Measurements from ENCODE around the gene CWC22. TPM values are rescaled to one million over a fixed set of nuclear protein-coding genes. Genes with fewer than 3 reads are reported as not detected.
"Not testable (repeated sequence)": the region's sequence is repeated elsewhere in the genome, so short reads cannot be mapped to it uniquely, and the experiment has no call there.

CWC22 gene
- total RNA-seq, 3 donors from 2014 or later (not counting 1 experiment from before 2014, with no cell fraction given): 14.9 to 20.3 (median 16.1) TPM

- Mint-ChIP-seq H3K4me1 (peaks cover 0 to 13% of the 10 kb centered on the region in 2 donors), H3K9me3 (no peaks in the 10 kb centered on the region), H3K27ac (no peak overlapping the region), H3K4me3 (no peak overlapping the region), H3K36me3 (peaks cover 20% of the 10 kb centered on the region), H3K27me3 (ENCODE audit: low read depth in 2 of 2) (no peaks in the 10 kb centered on the region)
- H3K9me3 ChIP-seq (ENCODE audit: control insufficient read depth, insufficient read depth, low read length): no peaks in the 10 kb centered on the region
- no peak overlapping the region for H3K4me3 ChIP-seq (ENCODE audit: low read length)
- DNase-seq: no peak
- no peak for ATAC-seq
- H3K27me3 ChIP-seq (ENCODE audit: control insufficient read depth, insufficient read depth, low read length): no peaks in the 10 kb centered on the region
- intact Hi-C loops (cut with micrococcal nuclease): no loop called here
- H3K27ac ChIP-seq (ENCODE audit: low read length): no peak overlapping the region
- H3K4me1 ChIP-seq (ENCODE audit: control insufficient read depth, insufficient read depth, low read length): no peaks in the 10 kb centered on the region
- peaks cover 55% of the 10 kb centered on the region for H3K36me3 ChIP-seq (ENCODE audit: control insufficient read depth, insufficient read depth, low read length)
- TF ChIP-seq, protein P1, sequence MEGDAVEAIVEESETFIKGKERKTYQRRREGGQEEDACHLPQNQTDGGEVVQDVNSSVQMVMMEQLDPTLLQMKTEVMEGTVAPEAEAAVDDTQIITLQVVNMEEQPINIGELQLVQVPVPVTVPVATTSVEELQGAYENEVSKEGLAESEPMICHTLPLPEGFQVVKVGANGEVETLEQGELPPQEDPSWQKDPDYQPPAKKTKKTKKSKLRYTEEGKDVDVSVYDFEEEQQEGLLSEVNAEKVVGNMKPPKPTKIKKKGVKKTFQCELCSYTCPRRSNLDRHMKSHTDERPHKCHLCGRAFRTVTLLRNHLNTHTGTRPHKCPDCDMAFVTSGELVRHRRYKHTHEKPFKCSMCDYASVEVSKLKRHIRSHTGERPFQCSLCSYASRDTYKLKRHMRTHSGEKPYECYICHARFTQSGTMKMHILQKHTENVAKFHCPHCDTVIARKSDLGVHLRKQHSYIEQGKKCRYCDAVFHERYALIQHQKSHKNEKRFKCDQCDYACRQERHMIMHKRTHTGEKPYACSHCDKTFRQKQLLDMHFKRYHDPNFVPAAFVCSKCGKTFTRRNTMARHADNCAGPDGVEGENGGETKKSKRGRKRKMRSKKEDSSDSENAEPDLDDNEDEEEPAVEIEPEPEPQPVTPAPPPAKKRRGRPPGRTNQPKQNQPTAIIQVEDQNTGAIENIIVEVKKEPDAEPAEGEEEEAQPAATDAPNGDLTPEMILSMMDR (IDR thresholded peaks at IDR 0.05): no peak
- WGBS (ENCODE audit: insufficient coverage): no CpG with 5 or more reads among the region's 4 CpGs
These were observed 43.5 kb downstream of the CWC22 start for GRCh38 chr2:179963626-179964025.

DNA sequence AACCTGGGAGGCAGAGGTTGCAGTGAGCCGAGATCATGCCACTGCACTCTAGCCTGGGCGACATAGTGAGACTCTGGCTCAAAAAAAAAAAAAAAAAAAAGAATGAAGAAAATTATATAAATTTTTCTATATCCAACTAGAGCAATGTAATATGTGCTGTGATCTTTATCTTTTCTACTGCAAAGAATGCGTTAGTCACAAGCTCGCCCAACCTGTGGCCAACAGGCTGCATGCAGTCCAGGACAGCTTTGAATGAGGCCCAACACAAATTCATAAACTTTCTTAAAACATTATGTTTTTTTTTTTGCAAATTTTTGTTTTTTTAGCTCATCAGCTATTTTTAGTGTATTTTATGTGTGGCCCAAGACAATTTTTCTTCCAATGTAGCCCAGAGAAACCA is 48.8 kb downstream of the CWC22 start:
- H3K27ac Mint-ChIP-seq; H3K4me3 Mint-ChIP-seq; H3K4me1 ChIP-seq (ENCODE audit: control insufficient read depth, insufficient read depth, low read length); ATAC-seq; H3K27ac ChIP-seq (ENCODE audit: low read length); H3K27me3 Mint-ChIP-seq (ENCODE audit: low read depth in 2 of 2); H3K9me3 ChIP-seq (ENCODE audit: control insufficient read depth, insufficient read depth, low read length); intact Hi-C loops (cut with micrococcal nuclease); H3K27me3 ChIP-seq (ENCODE audit: control insufficient read depth, insufficient read depth, low read length); H3K4me1 Mint-ChIP-seq; H3K9me3 Mint-ChIP-seq; H3K4me3 ChIP-seq (ENCODE audit: low read length); DNase-seq: not testable (repeated sequence)
- peaks cover 43% of the 10 kb centered on the region for H3K36me3 ChIP-seq (ENCODE audit: control insufficient read depth, insufficient read depth, low read length)
- WGBS (ENCODE audit: insufficient coverage): 100% methylated on average over 2 of the region's 4 CpGs
- H3K36me3 Mint-ChIP-seq: peaks cover 11% of the 10 kb centered on the region

DNA sequence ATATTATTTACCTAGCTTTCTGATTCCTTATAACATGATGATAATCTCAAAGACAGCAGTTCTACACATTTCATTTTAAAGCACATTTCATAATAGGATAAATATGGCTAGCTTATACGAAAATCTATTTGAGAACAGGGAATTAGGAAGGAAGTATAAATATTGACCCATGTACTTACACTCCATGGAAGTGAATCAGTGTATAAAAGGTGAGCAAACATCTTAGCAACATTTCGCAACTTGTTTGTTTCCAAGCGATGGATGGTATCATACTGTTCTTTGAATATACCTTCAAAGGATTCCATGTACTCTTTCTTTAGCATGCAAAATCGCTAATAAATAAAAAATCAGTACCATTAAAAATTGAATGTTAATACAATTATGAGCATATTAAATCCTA is 53.1 kb downstream of the CWC22 start:
- no peak for ATAC-seq
- H3K9me3 ChIP-seq (ENCODE audit: control insufficient read depth, insufficient read depth, low read length): no peaks in the 10 kb centered on the region
- no peak overlapping the region for H3K4me3 Mint-ChIP-seq
- TF ChIP-seq, protein P1 (IDR thresholded peaks at IDR 0.05): no peak
- no peaks in the 10 kb centered on the region for H3K4me1 Mint-ChIP-seq
- no peaks in the 10 kb centered on the region for H3K9me3 Mint-ChIP-seq
- intact Hi-C loops (cut with micrococcal nuclease): no loop called here
- no peak for DNase-seq
- peaks cover 63% of the 10 kb centered on the region for H3K36me3 ChIP-seq (ENCODE audit: control insufficient read depth, insufficient read depth, low read length)
- no peak overlapping the region for H3K4me3 ChIP-seq (ENCODE audit: low read length)
- 100% methylated on average over 1 of the region's 4 CpGs for WGBS (ENCODE audit: insufficient coverage)
- no peak overlapping the region for H3K27ac ChIP-seq (ENCODE audit: low read length)
- no peaks in the 10 kb centered on the region for H3K4me1 ChIP-seq (ENCODE audit: control insufficient read depth, insufficient read depth, low read length)
- no peak overlapping the region for H3K27ac Mint-ChIP-seq
- no peaks in the 10 kb centered on the region for H3K27me3 Mint-ChIP-seq (ENCODE audit: low read depth in 2 of 2)
- H3K36me3 Mint-ChIP-seq: peaks cover 29% of the 10 kb centered on the region
- H3K27me3 ChIP-seq (ENCODE audit: control insufficient read depth, insufficient read depth, low read length): no peaks in the 10 kb centered on the region

DNA sequence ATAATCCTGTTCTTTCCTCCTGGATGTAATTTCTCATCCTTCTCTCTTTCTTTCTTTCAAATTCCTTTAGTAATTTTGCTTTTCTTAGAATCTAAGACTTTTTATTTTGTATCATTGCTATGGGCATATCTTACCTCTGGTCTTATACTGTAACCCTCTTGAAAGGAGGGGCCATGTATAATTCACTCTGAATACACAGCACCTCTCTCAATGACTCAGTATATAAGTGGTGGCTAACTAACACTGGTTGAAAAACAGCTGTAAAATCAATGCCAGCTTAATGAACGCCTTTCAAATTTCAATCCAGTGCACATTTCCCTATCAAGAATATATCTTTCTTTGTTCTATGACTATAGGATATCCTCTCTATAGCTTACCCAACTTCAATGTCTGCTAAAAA is 53.7 kb downstream of the CWC22 start:
- no peak for DNase-seq
- H3K4me3 Mint-ChIP-seq: no peak overlapping the region
- WGBS (ENCODE audit: insufficient coverage): 86% methylated on average over 1 of the region's 1 CpG
- intact Hi-C loops (cut with micrococcal nuclease): no loop called here
- TF ChIP-seq, protein P1 (IDR thresholded peaks at IDR 0.05): no peak
- H3K36me3 Mint-ChIP-seq: peaks cover 36% of the 10 kb centered on the region
- H3K27me3 ChIP-seq (ENCODE audit: control insufficient read depth, insufficient read depth, low read length): no peaks in the 10 kb centered on the region
- H3K36me3 ChIP-seq (ENCODE audit: control insufficient read depth, insufficient read depth, low read length): peaks cover 67% of the 10 kb centered on the region
- no peaks in the 10 kb centered on the region for H3K9me3 Mint-ChIP-seq
- no peaks in the 10 kb centered on the region for H3K27me3 Mint-ChIP-seq (ENCODE audit: low read depth in 2 of 2)
- H3K27ac Mint-ChIP-seq: no peak overlapping the region
- peaks cover 0 to 6% of the 10 kb centered on the region in 2 donors for H3K4me1 Mint-ChIP-seq
- H3K27ac ChIP-seq (ENCODE audit: low read length): no peak overlapping the region
- no peaks in the 10 kb centered on the region for H3K4me1 ChIP-seq (ENCODE audit: control insufficient read depth, insufficient read depth, low read length)
- no peak for ATAC-seq
- no peak overlapping the region for H3K4me3 ChIP-seq (ENCODE audit: low read length)
- no peaks in the 10 kb centered on the region for H3K9me3 ChIP-seq (ENCODE audit: control insufficient read depth, insufficient read depth, low read length)

Data from natural killer cell (primary cell).